GM20000 (cell line): ENCODE data around the gene MATN3.
A peak's percentile ranks its signal among the peaks of the same experiment; 100 is the strongest.

Experiments used
- DNase-seq: peaks from one replicate; pipeline ENCODE4 v3.0.0; 2012; ENCODE audit warnings: low spot score
- CTCF ChIP-seq: IDR thresholded peaks from 2 replicates; pipeline ENCODE4 v1.5.1; 2012; ENCODE audit warnings: mild to moderate bottlenecking, control low read depth; ENCODE audit errors: extremely low read depth, missing control alignments

The MATN3 gene

DNA sequence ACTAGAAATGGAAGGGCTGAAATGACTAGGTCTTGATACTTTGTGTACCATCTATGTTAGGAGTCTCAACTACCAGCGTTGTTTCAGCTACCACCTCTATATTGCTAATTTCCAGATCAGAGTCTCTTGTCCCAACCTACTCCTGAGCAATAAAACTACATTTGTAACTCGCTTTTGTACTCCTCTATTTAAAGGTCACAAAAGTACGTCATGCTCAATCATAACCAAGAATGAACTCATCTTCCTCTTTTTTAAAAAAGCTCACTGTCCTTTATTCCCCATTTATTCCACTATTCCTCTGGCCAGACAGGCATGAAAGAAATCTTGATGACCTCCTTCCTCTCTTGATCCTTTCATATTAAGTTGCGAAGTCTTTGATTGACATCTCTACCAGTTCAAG, 11.2 kb upstream of the MATN3 start:
- no peak for DNase-seq
- TF ChIP-seq CTCF: no peak

DNA sequence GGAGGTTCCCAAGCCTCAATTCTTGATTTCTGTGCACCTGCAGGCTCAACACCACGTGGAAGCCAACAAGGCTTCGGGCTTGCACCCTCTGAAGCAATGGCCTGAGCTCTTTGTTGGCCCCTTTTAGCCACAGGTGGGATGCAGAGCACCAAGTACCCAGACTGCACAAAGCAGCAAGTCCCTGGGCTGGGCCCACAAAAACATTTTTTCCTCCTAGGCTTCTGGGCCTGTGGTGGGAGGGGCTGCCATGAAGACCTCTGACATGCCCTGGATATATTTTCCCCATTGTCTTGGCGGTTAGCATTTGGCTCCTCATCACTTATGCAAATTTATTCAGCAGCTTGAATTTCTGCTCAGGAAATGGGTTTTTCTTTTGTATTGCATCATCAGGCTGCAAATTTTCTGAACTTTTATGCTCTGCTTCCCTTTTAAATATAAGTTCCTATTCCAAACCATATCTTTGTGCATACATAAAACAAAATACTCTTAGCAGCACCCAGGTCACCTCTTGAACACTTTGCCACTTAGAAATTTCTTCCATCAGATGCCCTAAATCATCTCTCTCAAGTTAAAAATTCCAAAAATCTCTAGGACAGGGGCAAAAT, 9.0 kb upstream of the MATN3 start:
- TF ChIP-seq CTCF: no peak
- no peak for DNase-seq

GRCh38 chr2:20019747-20020146, 7.3 kb upstream of the MATN3 start:
- TF ChIP-seq CTCF: no peak
- DNase-seq: no peak

DNA sequence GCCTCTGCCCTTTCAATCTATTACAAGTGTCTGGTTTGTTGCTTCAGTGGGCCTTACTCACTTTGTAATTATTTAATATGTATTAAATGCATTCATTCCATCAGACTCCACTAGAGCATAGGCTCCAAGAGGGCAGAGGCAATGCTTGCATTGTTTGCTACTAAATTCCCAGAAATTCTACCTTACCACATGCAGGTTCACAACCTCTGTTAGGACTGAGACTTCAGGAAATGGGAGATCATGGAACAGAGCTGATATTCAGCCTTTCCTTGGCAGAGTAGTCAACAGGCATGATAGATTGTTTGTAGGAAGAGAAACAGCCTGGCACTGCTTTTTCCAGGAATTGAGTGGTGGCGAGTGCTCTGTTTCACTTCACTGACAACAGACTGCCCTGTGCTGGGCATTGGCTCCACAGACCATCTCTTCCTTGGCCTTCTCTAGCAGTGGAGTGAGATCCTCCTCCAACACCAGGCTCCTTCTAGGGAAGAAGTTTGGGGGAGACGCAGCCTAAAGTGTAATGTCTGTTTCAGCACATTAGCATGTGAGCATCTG, 6.2 kb upstream of the MATN3 start:
- DNase-seq: no peak
- no peak for TF ChIP-seq CTCF

GRCh38 chr2:20016346-20016745, 3.9 kb upstream of the MATN3 start:
- no peak for TF ChIP-seq CTCF
- no peak for DNase-seq

DNA sequence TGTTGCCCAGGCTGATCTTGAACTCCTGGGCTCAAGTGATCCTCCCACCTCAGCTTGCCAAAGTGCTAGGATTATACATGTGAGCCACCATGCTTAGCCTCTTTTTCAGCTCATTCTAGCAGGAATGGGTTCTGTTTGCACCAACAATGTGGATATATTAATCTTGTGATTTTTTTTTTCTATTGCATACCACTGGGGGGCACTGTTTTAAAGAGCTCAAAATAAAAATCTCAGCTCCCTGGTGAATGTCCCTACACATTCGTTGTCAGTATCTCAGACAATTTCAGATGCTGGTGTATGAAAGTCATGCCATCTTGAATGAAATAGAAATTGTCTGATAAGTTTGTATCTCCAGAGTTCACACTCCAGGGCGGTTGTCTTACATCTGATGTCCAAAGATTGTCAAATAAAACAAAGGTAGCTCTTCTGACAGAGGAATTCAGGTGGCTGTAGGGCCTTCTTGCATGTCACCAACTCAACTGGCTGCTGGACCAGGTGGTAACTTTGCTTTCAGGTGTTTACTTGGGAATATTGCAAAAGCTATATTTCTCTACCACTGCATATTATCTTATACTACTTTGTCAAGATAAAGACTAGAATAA, 3.1 kb upstream of the MATN3 start:
- peak; percentile 10 for TF ChIP-seq CTCF
- DNase-seq: peak; percentile 74

GRCh38 chr2:20013126-20013849, 820 bp upstream of the MATN3 start:
- no peak for DNase-seq
- TF ChIP-seq CTCF: no peak
